Measurements from ENCODE around the gene NDE1. TPM values are rescaled to one million over a fixed set of nuclear protein-coding genes. Genes with fewer than 3 reads are reported as not detected.

NDE1 gene
- 45.9 to 48.2 TPM (median 46.8 TPM) in 3 replicates for total RNA-seq

GRCh38 chr16:15650019-15650697 is at the start of gene NDE1:
TSS of gene NDE1 (plus strand) at chr16:15650245. CDS start at chr16:15664779, 14,534 bp downstream.
- no peak for TF ChIP-seq CTCF (IDR thresholded peaks at IDR 0.05; ENCODE audit: unreplicated experiment)
- no peaks in the 10 kb centered on the region for H3K9me3 Mint-ChIP-seq
- peaks cover 20% of the 10 kb centered on the region for H3K4me1 Mint-ChIP-seq

GRCh38 chr16:15601212-15601879 is 48.7 kb upstream of the NDE1 start:
- H3K4me1 Mint-ChIP-seq: no peaks in the 10 kb centered on the region
- H3K9me3 Mint-ChIP-seq: no peaks in the 10 kb centered on the region
- TF ChIP-seq CTCF (IDR thresholded peaks at IDR 0.05; ENCODE audit: unreplicated experiment): no peak
- H3K36me3 Mint-ChIP-seq: peaks cover 53% of the 10 kb centered on the region
- no peak for DNase-seq (ENCODE audit: low spot score in 2 of 2, unreplicated experiment in 2 of 2)
- no peaks in the 10 kb centered on the region for H3K27me3 Mint-ChIP-seq (ENCODE audit: low read depth)
- H3K27ac Mint-ChIP-seq: no peak overlapping the region
- no peak overlapping the region for H3K4me3 Mint-ChIP-seq

More at GRCh38 chr16:15650019-15650697, at the start of gene NDE1:
- Mint-ChIP-seq H3K27me3 (ENCODE audit: low read depth) (no peaks in the 10 kb centered on the region), H3K4me3 (peak within 1 kb of the TSS; percentile 99), H3K36me3 (no peaks in the 10 kb centered on the region), H3K27ac (peak within 1 kb of the TSS; percentile 94)
- DNase-seq (ENCODE audit: low spot score in 2 of 2, unreplicated experiment in 2 of 2): peak; percentile 89 to 90

- no peak for TF ChIP-seq CTCF (IDR thresholded peaks at IDR 0.05; ENCODE audit: unreplicated experiment)
- H3K4me1 Mint-ChIP-seq: no peaks in the 10 kb centered on the region
- H3K27me3 Mint-ChIP-seq (ENCODE audit: low read depth): no peaks in the 10 kb centered on the region
- H3K36me3 Mint-ChIP-seq: peaks cover 57% of the 10 kb centered on the region
- no peaks in the 10 kb centered on the region for H3K9me3 Mint-ChIP-seq
- no peak overlapping the region for H3K27ac Mint-ChIP-seq
- H3K4me3 Mint-ChIP-seq: no peak overlapping the region
- no peak for DNase-seq (ENCODE audit: low spot score in 2 of 2, unreplicated experiment in 2 of 2)
Observed at GRCh38 chr16:15602285-15603044, 47.6 kb upstream of the NDE1 start.

- Mint-ChIP-seq H3K27ac (no peak overlapping the region), H3K4me1 (no peaks in the 10 kb centered on the region), H3K36me3 (peaks cover 65% of the 10 kb centered on the region), H3K9me3 (no peaks in the 10 kb centered on the region), H3K27me3 (ENCODE audit: low read depth) (no peaks in the 10 kb centered on the region), H3K4me3 (no peak overlapping the region)
- DNase-seq (ENCODE audit: low spot score in 2 of 2, unreplicated experiment in 2 of 2): no peak
- TF ChIP-seq CTCF (IDR thresholded peaks at IDR 0.05; ENCODE audit: unreplicated experiment): no peak
Observed at GRCh38 chr16:15604460-15605440, 45.3 kb upstream of the NDE1 start.
